K562 (cell line): ENCODE data around the gene CDC20. TPM values are rescaled to one million over a fixed set of nuclear protein-coding genes. Genes with fewer than 3 reads are reported as not detected.

Experiments
- DDX20 ChIP-seq: fragments of 450-650 bp; IDR thresholded peaks from 2 replicates; pipeline ENCODE4 v1.6.1; 2016; ENCODE audit warnings: missing genetic modification characterization, low read depth, mild to moderate bottlenecking, missing compliant biosample characterization, moderate library complexity
- DMBX1 ChIP-seq: fragments of 250-450 bp; sonication (Bioruptor Pico); IDR thresholded peaks from 2 replicates; pipeline ENCODE4 v1.8.0; 2022; ENCODE audit warnings: inconsistent platforms, mild to moderate bottlenecking, moderate library complexity, borderline replicate concordance
- ETV5 ChIP-seq: sonication (generic); formaldehyde crosslinking; IDR thresholded peaks from 2 replicates; pipeline ENCODE4 v1.4.0; 2020; ENCODE audit warnings: low read depth, mild to moderate bottlenecking, missing genetic modification reagents
- FOXP4 ChIP-seq: sonication (generic); formaldehyde crosslinking; IDR thresholded peaks from 2 replicates; pipeline ENCODE4 v1.8.0; 2022; ENCODE audit warnings: mild to moderate bottlenecking, missing genetic modification reagents, borderline replicate concordance
- GABPA ChIP-seq: fragments of 200-800 bp; sonication (Bioruptor generic); conservative IDR thresholded peaks from 2 replicates; pipeline ENCODE4 v1.6.1; 2016; ENCODE audit warnings: low read depth, missing genetic modification characterization, missing compliant biosample characterization
- HES1 ChIP-seq: fragments of 450-650 bp; IDR thresholded peaks from 2 replicates; pipeline ENCODE4 v1.6.1; 2016; ENCODE audit warnings: low read depth, mild to moderate bottlenecking, moderate library complexity
- JUN ChIP-seq, 2 experiments: sonication (generic) in 1 of 2; formaldehyde crosslinking in 1 of 2; IDR thresholded peaks; 2 replicates each; pipeline versions ENCODE4 v1.6.1 to v1.8.0; 2012 to 2022; ENCODE audit warnings: borderline replicate concordance in 2 of 2, mild to moderate bottlenecking in 2 of 2, improper control_type of control experiment in 1 of 2, low read depth in 1 of 2, low read length in 1 of 2, missing genetic modification reagents in 1 of 2
- KHSRP ChIP-seq: fragments of 450-650 bp; IDR thresholded peaks from 2 replicates; pipeline ENCODE4 v1.6.1; 2017
- MAFF ChIP-seq: IDR thresholded peaks from 2 replicates; pipeline ENCODE4 v1.6.1; 2012; ENCODE audit warnings: low read length, improper control_type of control experiment
- MAFG ChIP-seq: fragments of 450-650 bp; conservative IDR thresholded peaks from 2 replicates; pipeline ENCODE4 v1.6.1; 2016; ENCODE audit warnings: missing genetic modification characterization, missing compliant biosample characterization
- NFE2 ChIP-seq: IDR thresholded peaks from 2 replicates; pipeline ENCODE4 v1.6.1; 2014; ENCODE audit warnings: antibody characterized with exemption, low read depth
- PHB2 ChIP-seq: fragments of 450-650 bp; IDR thresholded peaks from 2 replicates; pipeline ENCODE4 v1.6.1; 2017; ENCODE audit warnings: low read depth
- PKNOX1 ChIP-seq: fragments of 450-650 bp; IDR thresholded peaks from 2 replicates; pipeline ENCODE4 v1.6.1; 2016
- POLR2AphosphoS2 ChIP-seq: IDR thresholded peaks from 2 replicates; pipeline ENCODE4 v1.6.1; 2012; ENCODE audit warnings: low read length, improper control_type of control experiment
- SFPQ ChIP-seq: fragments of 200-400 bp; formaldehyde crosslinking; IDR thresholded peaks from 2 replicates; pipeline ENCODE4 v1.6.1; 2017; ENCODE audit warnings: mild to moderate bottlenecking, low read depth, low read length, moderate library complexity
- SMARCA4 ChIP-seq: fragments of 450-650 bp; IDR thresholded peaks from 2 replicates; pipeline ENCODE4 v1.6.1; 2016
- SP2 ChIP-seq: IDR thresholded peaks from 2 replicates; pipeline ENCODE4 v1.6.1; 2011; ENCODE audit warnings: mild to moderate bottlenecking, low read depth, low read length, moderate library complexity; ENCODE audit not compliant: poor library complexity, severe bottlenecking; ENCODE audit errors: extremely low read depth
- TEAD1 ChIP-seq, 2 experiments: fragments of 450-650 bp in 1 of 2; sonication (generic) in 1 of 2; formaldehyde crosslinking; IDR thresholded peaks; 2 replicates each; pipeline versions ENCODE4 v1.4.0 to v1.8.0; 2020 to 2022; ENCODE audit warnings: mild to moderate bottlenecking in 2 of 2, missing genetic modification reagents in 1 of 2
- TEAD4 ChIP-seq, 2 experiments: sonication (generic) in 1 of 2; formaldehyde crosslinking in 1 of 2; IDR thresholded peaks; 2 replicates each; pipeline versions ENCODE4 v1.6.1 to v1.8.0; 2012 to 2022; ENCODE audit warnings: borderline replicate concordance in 1 of 2, inconsistent platforms in 1 of 2, low read length in 1 of 2, mild to moderate bottlenecking in 1 of 2, missing genetic modification reagents in 1 of 2
- ZBTB26 ChIP-seq: fragments of 450-650 bp; formaldehyde crosslinking; IDR thresholded peaks from 2 replicates; pipeline ENCODE4 v1.4.0; 2022; ENCODE audit warnings: missing genetic modification characterization
- ZNF263 ChIP-seq: sonication (generic); formaldehyde crosslinking; IDR thresholded peaks from 2 replicates; pipeline ENCODE4 v1.8.0; 2022; ENCODE audit warnings: mild to moderate bottlenecking, missing genetic modification reagents, borderline replicate concordance
- ZNF316 ChIP-seq: fragments of 450-650 bp; IDR thresholded peaks from 2 replicates; pipeline ENCODE4 v1.6.1; 2016
- polyA plus RNA-seq, 8 experiments: library from polyadenylated mRNA; depleted of rRNA in 4 of 8; stranded (reverse) in 5 of 8; unstranded in 3 of 8; fragments of >200 nt; fragmentation: Nextera tagmentation in 2 of 8; fragmentation: Illumina TruSeq in 1 of 8; extraction: Ambion mirVana in 2 of 8; extraction: Trizol in 1 of 8; gene quantifications; 2 replicates each; pipeline versions ENCODE4 v1.2.1 to v1.2.3, GENCODE V29; 2011 to 2014; ENCODE audit warnings: inconsistent platforms in 1 of 8, missing spikeins in 1 of 8
- total RNA-seq, 7 experiments: library from RNA; depleted of rRNA in 6 of 7; stranded (reverse); fragments of >200 nt in 6 of 7; fragmentation: Illumina TruSeq in 2 of 7; extraction: Trizol in 2 of 7; gene quantifications; 2 replicates each; pipeline versions ENCODE4 v1.2.1 to v1.2.3, GENCODE V29; 2011 to 2021; ENCODE audit warnings: low replicate concordance in 1 of 7

The CDC20 gene
- total and polyA plus RNA-seq, 9 of the 15 experiments (the other 6 are each of a cell fraction or from before 2014, with no cell fraction given), result 45.2 to 224 (median 121) TPM

GRCh38 chr1:43388613-43389012 lies 29.8 kb downstream of the CDC20 start (continued):
- TF ChIP-seq FOXP4 (CRISPR knock-in tag), result no peak
- no peak for TF ChIP-seq TEAD4 (IDR thresholded peaks at IDR 0.05; ENCODE audit: low read length)
- no peak for TF ChIP-seq TEAD4 (CRISPR knock-in tag; IDR thresholded peaks at IDR 0.05; ENCODE audit: borderline replicate concordance)
- no peak for TF ChIP-seq POLR2AphosphoS2
- peak; percentile 54 for TF ChIP-seq MAFG (tag)
- TF ChIP-seq NFE2, result peak; percentile 68
- no peak for TF ChIP-seq ETV5 (CRISPR knock-in tag)
- no peak for TF ChIP-seq JUN (IDR thresholded peaks at IDR 0.05; ENCODE audit: borderline replicate concordance, low read depth, low read length)
- TF ChIP-seq JUN (CRISPR knock-in tag; IDR thresholded peaks at IDR 0.05; ENCODE audit: borderline replicate concordance), result no peak
- peak; percentile 79 for TF ChIP-seq ZNF316
- no peak for TF ChIP-seq HES1
- TF ChIP-seq ZNF263 (CRISPR knock-in tag), result no peak
- TF ChIP-seq SMARCA4, result no peak
- TF ChIP-seq DMBX1, result no peak
- no peak for TF ChIP-seq SFPQ
- no peak for TF ChIP-seq PHB2
- TF ChIP-seq MAFF, result no peak; the same call in 1 of the 2 replicates
- TF ChIP-seq SP2, result no peak
- TF ChIP-seq PKNOX1, result peak; percentile 4; the same call in 1 of the 2 replicates
- TF ChIP-seq DDX20 (tag), result no peak
- no peak for TF ChIP-seq KHSRP
- TF ChIP-seq TEAD1 (CRISPR knock-in tag; IDR thresholded peaks at IDR 0.05), result 0 out of 4 replicates have a peak, but pooled peaks of 1 of the 2 experiments have one; percentile 18
- no peak for TF ChIP-seq GABPA
- no peak for TF ChIP-seq ZBTB26 (CRISPR knock-in tag)
